GM13976 (cell line): ENCODE data around the gene ZNF57.
"Not testable (repeated sequence)": the region's sequence is repeated elsewhere in the genome, so short reads cannot be mapped to it uniquely, and the experiment has no call there.

Source experiments
- DNase-seq: peaks from one replicate; pipeline ENCODE4 v3.0.0; 2012; ENCODE audit warnings: low spot score
- CTCF ChIP-seq: IDR thresholded peaks from 2 replicates; pipeline ENCODE4 v1.5.1; 2012; ENCODE audit warnings: borderline replicate concordance, mild to moderate bottlenecking; ENCODE audit not compliant: insufficient read depth; ENCODE audit errors: extremely low read depth, missing control alignments, control extremely low read depth
- in situ Hi-C: fragments of 300-500 bp; cut with MboI; formaldehyde crosslinking; loops from one replicate; pipeline ENCODE4 v1.12.0; 2022; ENCODE audit warnings: low sequenced_read_pairs, mixed read lengths, inconsistent platforms; ENCODE audit not compliant: unreplicated experiment

Gene ZNF57

GRCh38 chr19:2922987-2923386, 22.3 kb downstream of the ZNF57 start:
- in situ Hi-C loops = no loop called here

GRCh38 chr19:2923510-2923909, 22.8 kb downstream of the ZNF57 start:
- TF ChIP-seq CTCF = no peak
- in situ Hi-C loops = no loop called here
- no peak for DNase-seq

More at GRCh38 chr19:2922987-2923386, 22.3 kb downstream of the ZNF57 start:
- TF ChIP-seq CTCF = no peak
- no peak for DNase-seq

GRCh38 chr19:2926341-2927031, 25.8 kb downstream of the ZNF57 start:
- in situ Hi-C loops = no loop called here
- DNase-seq = no peak
- no peak for TF ChIP-seq CTCF

GRCh38 chr19:2927032-2927430, 26.3 kb downstream of the ZNF57 start:
- in situ Hi-C loops = no loop called here
- no peak for TF ChIP-seq CTCF
- no peak for DNase-seq

GRCh38 chr19:2933490-2933910, 32.8 kb downstream of the ZNF57 start:
- DNase-seq = no peak
- no peak for TF ChIP-seq CTCF
- in situ Hi-C loops = no loop called here

GRCh38 chr19:2935863-2936262, 35.1 kb downstream of the ZNF57 start:
- in situ Hi-C loops, DNase-seq: not testable (repeated sequence)

GRCh38 chr19:2942928-2943640, 42.4 kb downstream of the ZNF57 start:
- no peak for DNase-seq
- no peak for TF ChIP-seq CTCF
- in situ Hi-C loops = no loop called here
